GM10266 (cell line): ENCODE measurements around the gene ARAP1.

ENCODE experiments used
- DNase-seq: peaks from one replicate; pipeline ENCODE4 v3.0.0; 2012; ENCODE audit errors: extremely low spot score
- TF ChIP-seq, protein P1 (sequence below): IDR thresholded peaks from 2 replicates; pipeline ENCODE4 v1.5.1; 2012; ENCODE audit warnings: mild to moderate bottlenecking, low read depth; ENCODE audit not compliant: control insufficient read depth, insufficient read depth; ENCODE audit errors: missing control alignments

Gene ARAP1

DNA sequence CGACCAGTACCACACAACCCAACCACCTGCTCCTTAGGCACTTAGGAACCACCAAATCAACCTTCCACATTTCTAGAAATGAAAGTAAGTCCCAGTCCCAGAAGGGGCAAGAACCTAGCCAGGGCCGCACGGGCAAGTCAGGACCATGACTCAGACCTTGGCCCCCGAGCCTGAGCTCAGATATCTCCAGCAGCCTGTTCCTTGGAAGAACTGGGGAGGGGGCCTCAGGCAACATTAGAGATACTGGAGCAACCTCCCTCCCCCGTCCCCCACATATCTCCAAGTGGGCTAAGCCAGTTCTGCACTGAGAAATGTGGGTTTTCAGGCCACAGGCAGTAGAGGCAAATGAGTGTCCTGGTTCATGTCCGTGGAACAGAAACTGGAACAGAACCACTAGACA, 7.7 kb downstream of the ARAP1 start:
- DNase-seq = no peak
- TF ChIP-seq, protein P1, sequence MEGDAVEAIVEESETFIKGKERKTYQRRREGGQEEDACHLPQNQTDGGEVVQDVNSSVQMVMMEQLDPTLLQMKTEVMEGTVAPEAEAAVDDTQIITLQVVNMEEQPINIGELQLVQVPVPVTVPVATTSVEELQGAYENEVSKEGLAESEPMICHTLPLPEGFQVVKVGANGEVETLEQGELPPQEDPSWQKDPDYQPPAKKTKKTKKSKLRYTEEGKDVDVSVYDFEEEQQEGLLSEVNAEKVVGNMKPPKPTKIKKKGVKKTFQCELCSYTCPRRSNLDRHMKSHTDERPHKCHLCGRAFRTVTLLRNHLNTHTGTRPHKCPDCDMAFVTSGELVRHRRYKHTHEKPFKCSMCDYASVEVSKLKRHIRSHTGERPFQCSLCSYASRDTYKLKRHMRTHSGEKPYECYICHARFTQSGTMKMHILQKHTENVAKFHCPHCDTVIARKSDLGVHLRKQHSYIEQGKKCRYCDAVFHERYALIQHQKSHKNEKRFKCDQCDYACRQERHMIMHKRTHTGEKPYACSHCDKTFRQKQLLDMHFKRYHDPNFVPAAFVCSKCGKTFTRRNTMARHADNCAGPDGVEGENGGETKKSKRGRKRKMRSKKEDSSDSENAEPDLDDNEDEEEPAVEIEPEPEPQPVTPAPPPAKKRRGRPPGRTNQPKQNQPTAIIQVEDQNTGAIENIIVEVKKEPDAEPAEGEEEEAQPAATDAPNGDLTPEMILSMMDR = no peak

DNA sequence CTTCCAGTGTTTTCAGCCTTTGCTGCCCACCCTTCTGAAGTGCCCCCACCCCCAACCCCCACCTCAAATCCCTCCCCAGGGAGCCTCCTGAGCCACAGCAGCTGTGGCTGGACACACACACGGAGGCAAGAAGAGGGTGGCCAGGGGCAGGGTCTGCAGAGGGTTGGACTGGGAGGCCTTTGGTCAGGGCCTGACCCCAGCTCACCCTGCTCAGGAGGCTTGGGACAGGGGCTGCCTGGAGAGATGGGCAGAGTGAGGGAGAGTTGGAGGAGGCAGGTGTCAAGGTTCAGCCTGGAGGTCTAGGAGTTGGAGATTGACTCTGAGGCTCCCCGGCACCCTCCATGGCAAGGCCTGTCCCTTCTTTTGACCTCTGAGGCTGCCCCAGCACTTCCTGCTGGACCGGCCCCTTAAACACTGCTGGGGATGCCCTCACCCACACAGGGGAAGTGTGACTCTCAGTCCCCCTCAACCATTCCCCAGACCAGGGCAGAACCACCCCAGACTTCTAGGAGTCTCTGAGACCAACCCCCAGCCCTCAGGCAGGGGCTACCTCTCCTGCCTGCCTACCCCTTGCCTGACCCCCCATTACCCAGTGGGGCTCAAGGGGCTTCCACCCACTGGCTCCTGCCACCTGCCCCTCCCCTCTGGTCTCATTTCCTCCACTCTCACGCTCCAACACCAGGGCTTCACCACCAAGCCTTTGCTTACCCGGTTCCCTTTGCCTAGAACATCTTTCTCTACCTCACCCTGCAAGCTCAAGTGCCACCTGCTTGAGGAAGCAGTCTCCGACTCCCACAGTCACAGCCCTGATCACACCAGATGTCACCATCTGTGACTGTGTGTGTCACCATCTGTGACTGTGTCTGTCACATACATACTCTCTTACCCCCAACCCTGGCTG, 8.6 kb downstream of the ARAP1 start:
- TF ChIP-seq, protein P1 = no peak
- no peak for DNase-seq

DNA sequence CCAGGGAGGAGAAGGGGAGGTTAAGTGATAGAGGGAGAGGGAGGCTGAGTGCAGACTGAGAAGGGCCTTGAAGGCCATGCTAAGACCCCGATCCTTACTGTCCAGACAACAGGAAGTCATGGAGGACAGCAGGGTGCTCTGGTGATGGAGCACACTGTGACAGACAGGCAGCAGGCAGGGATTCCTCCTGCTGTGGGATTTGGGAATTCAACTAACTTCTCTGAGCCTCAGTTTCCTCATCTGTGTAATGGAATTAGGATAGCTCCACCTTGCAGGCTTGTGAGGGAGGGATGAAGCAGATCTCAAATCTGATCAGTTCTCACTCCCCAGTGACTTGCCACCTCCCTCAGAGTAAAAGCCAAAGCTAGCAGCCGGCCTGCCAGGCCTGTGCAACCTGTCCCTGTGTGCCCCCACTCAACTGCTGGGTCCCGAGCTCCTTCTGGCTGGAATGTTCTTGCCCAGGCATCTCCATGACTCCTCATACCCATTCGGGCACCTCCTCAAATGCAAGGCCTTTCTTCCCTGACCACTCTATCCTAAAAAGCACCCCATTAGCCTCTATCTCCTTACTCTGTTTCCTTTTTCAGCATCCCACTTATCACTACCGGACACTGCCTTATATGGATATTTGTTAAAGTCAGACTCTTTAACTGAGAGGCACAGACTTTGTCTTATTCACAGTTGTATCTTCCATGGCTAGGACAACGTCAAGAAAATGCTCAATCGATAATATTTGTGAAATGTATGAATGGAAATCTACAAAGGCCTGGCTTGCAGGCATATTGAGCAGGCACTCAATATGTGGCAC, 9.5 kb downstream of the ARAP1 start:
- TF ChIP-seq, protein P1 = no peak
- DNase-seq = no peak

DNA sequence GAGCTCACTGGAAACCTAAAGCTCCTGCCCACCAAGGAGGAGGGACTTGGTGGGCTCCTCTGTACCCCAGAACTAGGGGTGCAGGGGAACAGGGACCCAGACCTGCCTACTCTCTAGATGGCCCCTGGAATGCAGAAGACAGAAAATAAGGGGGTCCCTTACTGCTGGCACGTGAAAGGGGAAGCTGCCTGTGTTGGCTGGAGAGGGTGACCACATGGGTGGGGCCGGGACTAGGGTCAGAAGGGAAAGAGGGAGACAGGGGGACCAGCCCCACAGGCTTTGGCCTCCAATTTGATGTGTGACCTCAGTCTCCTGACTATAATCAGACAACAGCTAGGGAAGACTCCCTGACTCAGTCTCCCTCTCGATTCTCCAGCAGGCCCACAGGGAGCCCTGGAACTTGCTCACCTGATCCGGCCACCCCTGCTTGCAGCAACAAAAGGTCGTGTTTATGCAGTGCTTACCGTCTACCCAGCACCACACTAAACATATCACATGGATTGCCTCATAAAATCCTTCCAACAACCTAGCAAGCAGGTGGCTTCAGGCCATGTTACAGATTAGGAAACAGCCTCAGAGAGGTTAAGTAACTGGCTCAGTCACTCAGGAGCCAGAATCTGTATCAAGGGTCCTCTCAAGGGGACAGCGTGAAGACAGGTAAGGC, 10.2 kb downstream of the ARAP1 start:
- TF ChIP-seq, protein P1 = no peak
- DNase-seq = no peak

- no peak for DNase-seq
- TF ChIP-seq, protein P1 = no peak
Measured at GRCh38 chr11:72741429-72741833, 10.8 kb downstream of the ARAP1 start.

DNA sequence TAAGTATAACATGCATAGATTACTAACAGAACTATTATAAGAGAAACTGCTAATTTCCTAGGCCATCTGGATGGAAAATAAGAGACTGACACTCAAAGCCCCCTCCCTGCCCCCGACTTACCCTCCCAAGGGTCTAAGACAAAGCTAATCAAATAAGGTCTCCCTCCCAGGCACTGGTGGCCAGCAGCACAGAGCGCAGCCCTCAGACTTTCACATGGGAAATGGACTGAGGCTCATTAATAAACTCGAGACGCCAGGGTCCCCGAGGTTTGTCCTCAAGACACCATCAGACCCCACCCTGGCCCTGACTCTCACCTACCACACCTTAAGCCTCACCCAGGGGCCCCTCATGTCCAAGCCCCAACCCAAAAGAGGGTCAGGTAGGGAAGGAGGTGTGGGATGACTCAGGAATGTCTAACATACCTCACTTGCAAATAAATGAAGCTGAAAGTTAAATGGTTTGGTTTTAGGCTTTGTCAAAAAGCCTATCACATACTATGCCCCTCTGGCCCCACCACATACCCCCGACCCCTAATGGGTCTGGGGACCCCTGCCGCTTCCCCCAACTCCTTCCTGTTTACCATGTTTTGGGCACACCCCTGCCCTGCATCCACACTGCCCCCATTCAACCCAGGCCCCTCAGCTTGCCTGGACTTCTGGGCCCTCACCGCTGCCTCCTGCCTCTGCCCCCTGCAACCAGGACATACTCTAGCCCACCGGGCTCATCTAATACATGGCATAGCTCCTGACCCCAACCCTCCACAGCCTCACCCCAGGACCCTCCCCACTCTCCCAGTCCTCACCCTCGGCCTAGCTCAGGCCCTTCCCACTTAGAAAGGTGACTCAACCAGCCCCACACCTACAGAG, 11.4 kb downstream of the ARAP1 start:
- DNase-seq = no peak
- TF ChIP-seq, protein P1 = no peak
